ENCODE results near the gene CALD1. TPM values are rescaled to one million over a fixed set of nuclear protein-coding genes. Genes with fewer than 3 reads are reported as not detected.
A peak's percentile ranks its signal among the peaks of the same experiment; 100 is the strongest.

Gene CALD1
- total and polyA plus RNA-seq, 9 donors = 79.3 to 209 (median 128) TPM

DNA sequence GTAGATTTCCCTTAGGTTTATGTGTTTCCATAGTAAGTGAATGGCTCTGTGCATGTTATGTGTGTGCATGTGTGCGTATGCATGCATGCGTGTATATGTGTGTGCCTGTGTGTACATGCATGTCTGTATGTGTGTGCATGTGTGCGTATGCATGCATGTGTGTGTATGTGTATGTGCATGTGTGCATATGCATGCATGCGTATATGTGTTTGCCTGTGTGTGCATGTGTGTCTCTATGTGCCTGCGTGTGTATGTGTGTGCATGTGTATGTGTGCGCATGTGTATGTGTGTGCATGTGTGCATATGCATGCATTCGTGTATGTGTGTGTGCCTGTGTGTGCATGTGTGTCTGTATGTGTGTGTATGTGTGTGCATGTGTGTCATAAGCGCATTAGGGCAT, 108.1 kb downstream of the CALD1 start:
- no peaks in the 10 kb centered on the region for H3K36me3 ChIP-seq (ENCODE audit: control insufficient read depth, insufficient read depth, low read length)
- H3K27ac ChIP-seq (ENCODE audit: low read length) = no peak overlapping the region
- peaks cover 19% of the 10 kb centered on the region for H3K4me1 ChIP-seq (ENCODE audit: control insufficient read depth, insufficient read depth, low read length)
- WGBS (ENCODE audit: insufficient coverage) = 96% methylated on average over 6 of the region's 8 CpGs
- H3K9me3 ChIP-seq (replicated peaks; ENCODE audit: control insufficient read depth, low read depth, low read length) = no peaks in the 10 kb centered on the region
- H3K4me3 ChIP-seq (ENCODE audit: low read length) = no peak overlapping the region
- H3K27me3 ChIP-seq (ENCODE audit: control insufficient read depth, insufficient read depth, low read length) = no peaks in the 10 kb centered on the region
- DNase-seq = no peak

DNA sequence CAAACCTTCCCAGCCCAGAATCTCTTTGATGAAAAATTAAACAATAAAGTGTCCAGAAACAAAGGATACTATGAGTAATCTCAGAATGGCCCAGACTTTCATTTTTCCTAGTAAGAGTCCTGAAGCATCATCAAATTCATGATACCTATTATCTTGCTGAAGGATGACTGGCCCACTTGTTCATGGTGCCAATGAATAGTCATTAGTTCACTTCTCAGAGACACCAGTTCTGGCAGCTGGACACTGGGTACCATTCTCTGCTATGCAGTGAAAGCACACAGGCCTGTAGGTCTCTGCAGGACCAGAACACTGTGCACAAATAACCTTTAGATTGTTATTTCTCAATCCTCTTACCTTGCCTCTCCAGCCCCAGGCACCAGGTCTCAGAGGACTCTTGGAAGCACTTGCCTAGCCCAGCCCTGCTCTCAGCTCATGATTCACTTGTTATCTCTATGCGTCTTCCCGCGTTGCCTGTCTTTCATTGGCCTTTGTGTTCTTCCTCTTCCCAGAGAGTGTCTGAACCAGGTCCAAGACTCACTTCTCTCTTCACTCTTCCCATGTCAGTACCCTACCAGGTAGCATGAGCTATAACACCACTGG, 108.8 kb downstream of the CALD1 start:
- 71% methylated on average over 3 of the region's 3 CpGs for WGBS (ENCODE audit: insufficient coverage)
- peaks cover 25% of the 10 kb centered on the region for H3K4me1 ChIP-seq (ENCODE audit: control insufficient read depth, insufficient read depth, low read length)
- no peak for DNase-seq
- H3K27ac ChIP-seq (ENCODE audit: low read length) = no peak overlapping the region
- H3K36me3 ChIP-seq (ENCODE audit: control insufficient read depth, insufficient read depth, low read length) = no peaks in the 10 kb centered on the region
- H3K4me3 ChIP-seq (ENCODE audit: low read length) = no peak overlapping the region
- H3K9me3 ChIP-seq (replicated peaks; ENCODE audit: control insufficient read depth, low read depth, low read length) = no peaks in the 10 kb centered on the region
- H3K27me3 ChIP-seq (ENCODE audit: control insufficient read depth, insufficient read depth, low read length) = no peaks in the 10 kb centered on the region

DNA sequence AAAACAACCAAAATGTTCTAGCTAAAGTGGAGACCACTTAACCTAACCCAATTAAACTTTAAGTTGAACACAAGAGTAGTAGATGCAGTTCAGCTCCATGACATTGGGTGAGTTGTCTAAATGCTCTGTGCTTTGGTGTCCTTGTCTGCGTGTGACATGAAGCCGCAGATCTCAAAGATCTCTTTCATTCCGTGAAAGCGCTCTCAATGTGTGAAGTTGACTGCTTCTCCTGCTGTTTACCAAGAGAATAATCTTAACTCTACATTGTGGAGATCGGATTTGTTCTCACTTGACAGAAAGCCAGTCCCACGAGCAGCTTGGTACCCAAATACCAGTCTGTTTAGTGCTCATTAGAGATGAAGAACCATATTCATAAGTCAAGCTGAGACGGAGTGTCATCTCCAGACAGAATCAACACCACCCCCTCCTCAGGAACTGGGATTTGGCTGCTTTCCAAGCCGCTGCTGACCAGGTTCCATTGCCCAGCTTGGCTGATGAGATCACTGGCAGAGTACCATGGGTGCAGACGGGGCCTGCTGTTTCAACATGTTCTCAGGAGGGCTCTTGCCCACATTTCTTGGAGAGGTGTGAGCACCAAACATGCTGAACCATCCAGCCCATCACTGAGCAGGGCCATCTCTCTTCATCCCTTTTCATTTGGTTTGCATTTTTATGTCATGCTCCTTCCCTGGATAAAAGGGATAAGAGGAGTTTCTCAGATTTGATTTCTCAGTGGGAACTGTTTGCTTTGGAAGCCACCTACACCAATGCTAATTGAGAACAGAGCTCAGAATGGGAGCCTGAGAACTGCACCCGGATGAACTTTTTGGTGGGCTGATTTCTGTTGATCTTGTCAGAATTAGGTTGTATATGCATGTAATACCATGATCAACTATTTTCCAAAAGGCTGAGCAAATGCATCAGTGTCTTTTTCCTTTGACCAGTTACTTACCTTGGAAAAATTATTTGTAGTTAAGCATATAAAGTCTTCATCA, 111.1 kb downstream of the CALD1 start:
- H3K4me1 ChIP-seq (ENCODE audit: control insufficient read depth, insufficient read depth, low read length) = peaks cover 25% of the 10 kb centered on the region
- H3K9me3 ChIP-seq (replicated peaks; ENCODE audit: control insufficient read depth, low read depth, low read length) = no peaks in the 10 kb centered on the region
- H3K36me3 ChIP-seq (ENCODE audit: control insufficient read depth, insufficient read depth, low read length) = no peaks in the 10 kb centered on the region
- 30% methylated on average over 2 of the region's 10 CpGs for WGBS (ENCODE audit: insufficient coverage)
- H3K4me3 ChIP-seq (ENCODE audit: low read length) = peak overlapping the region; percentile 76
- peak overlapping the region; percentile 93 for H3K27ac ChIP-seq (ENCODE audit: low read length)
- no peaks in the 10 kb centered on the region for H3K27me3 ChIP-seq (ENCODE audit: control insufficient read depth, insufficient read depth, low read length)
- peak; percentile 47 for DNase-seq

DNA sequence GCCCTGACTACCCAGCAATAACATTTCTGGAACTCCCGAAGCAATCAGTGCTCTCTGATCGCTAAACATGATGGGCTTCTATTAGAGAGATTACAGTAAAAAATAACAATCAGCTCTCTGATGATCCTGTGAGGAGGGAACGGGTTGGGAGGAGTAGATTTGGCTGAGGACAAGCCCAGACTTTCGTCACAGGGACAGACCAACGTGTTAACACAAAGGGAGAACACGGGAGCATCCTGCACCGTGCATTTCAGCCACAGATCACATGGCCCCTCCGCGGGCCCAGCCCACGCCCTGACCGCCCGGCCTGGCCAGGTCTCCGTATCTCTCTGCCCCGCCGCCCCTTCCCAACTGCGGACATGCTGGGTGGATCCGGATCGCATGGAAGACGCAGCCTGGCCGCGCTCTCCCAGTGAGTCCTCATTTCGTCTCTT, 111.8 kb downstream of the CALD1 start:
- WGBS (ENCODE audit: insufficient coverage) = 0% methylated on average over 12 of the region's 22 CpGs
- Histone ChIP-seq H3K27me3 (ENCODE audit: control insufficient read depth, insufficient read depth, low read length) (no peaks in the 10 kb centered on the region), H3K9me3 (replicated peaks; ENCODE audit: control insufficient read depth, low read depth, low read length) (peaks cover 3% of the 10 kb centered on the region), H3K36me3 (ENCODE audit: control insufficient read depth, insufficient read depth, low read length) (no peaks in the 10 kb centered on the region), H3K27ac (ENCODE audit: low read length) (peak overlapping the region; percentile 93), H3K4me3 (ENCODE audit: low read length) (peak overlapping the region; percentile 76), H3K4me1 (ENCODE audit: control insufficient read depth, insufficient read depth, low read length) (peaks cover 24% of the 10 kb centered on the region)
- DNase-seq = peak; percentile 99

DNA sequence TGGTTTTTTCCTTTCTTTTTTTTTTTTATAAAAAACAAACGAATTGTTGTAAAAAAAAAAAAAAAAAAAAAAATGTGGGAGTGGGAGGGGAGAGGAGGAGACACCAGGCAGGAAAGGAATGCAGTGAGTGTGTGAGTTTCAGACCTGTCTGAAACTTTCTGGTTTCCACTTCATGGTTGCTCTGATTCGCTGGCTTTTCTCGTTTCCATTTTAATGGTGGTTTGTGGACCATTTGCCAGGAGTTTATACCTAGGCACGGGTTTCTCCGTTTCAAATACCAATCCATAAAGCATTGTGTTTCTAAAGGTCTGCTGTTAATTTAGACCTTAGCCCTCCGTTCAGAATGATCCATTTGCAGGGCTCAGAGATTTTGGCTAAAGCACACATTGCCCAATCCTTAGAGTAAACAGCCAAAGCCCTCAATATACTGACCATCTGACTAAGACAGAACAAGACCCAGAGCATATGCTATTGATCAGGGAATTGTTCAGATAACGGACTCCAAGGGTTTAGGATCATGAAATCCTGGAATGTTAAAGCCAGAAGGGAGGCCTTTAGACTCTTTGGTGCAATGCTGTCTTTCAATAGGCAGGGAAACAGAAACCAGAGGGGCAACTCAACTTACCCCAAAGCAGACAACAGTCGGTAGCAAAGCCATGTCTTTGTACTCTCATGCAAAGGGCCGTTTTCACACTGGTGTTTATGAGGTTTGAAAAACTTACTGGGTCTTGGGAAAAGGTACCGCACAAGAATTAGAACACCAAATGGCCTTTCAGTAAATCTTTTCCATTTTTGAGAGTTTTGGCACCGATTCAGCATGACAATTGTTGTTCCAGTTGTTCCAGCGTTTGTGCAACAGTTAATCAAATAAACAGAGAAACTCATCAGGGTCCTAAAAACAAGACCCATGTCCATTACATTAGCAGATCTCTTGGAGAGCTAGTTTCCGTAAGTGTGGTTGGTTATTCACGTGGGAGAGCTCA, 112.6 kb downstream of the CALD1 start:
- peak overlapping the region; percentile 76 for H3K4me3 ChIP-seq (ENCODE audit: low read length)
- H3K27ac ChIP-seq (ENCODE audit: low read length) = peak overlapping the region; percentile 93
- no peaks in the 10 kb centered on the region for H3K27me3 ChIP-seq (ENCODE audit: control insufficient read depth, insufficient read depth, low read length)
- DNase-seq = peak; percentile 69
- peaks cover 3% of the 10 kb centered on the region for H3K9me3 ChIP-seq (replicated peaks; ENCODE audit: control insufficient read depth, low read depth, low read length)
- 7% methylated on average over 3 of the region's 14 CpGs for WGBS (ENCODE audit: insufficient coverage)
- no peaks in the 10 kb centered on the region for H3K36me3 ChIP-seq (ENCODE audit: control insufficient read depth, insufficient read depth, low read length)
- H3K4me1 ChIP-seq (ENCODE audit: control insufficient read depth, insufficient read depth, low read length) = peaks cover 20% of the 10 kb centered on the region

DNA sequence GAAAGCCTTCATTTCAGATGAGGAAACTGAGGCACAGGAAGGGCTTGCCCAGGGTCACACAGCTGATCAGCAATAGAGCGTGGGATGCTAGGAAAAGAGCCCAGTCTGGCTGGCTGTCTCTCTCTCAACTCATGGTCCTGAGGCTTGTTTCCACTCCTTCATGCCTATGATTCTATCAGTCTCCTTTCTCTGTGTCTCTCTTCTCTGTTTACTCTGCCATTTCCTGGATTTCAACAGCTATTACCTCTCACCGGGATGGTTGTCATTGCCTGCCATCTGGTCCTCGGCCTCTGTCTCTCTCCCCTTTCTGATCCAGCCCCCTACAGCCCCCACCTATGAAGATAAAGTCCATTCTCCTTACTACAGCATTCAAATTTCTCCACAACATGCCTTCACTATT, 113.5 kb downstream of the CALD1 start:
- no peaks in the 10 kb centered on the region for H3K27me3 ChIP-seq (ENCODE audit: control insufficient read depth, insufficient read depth, low read length)

DNA sequence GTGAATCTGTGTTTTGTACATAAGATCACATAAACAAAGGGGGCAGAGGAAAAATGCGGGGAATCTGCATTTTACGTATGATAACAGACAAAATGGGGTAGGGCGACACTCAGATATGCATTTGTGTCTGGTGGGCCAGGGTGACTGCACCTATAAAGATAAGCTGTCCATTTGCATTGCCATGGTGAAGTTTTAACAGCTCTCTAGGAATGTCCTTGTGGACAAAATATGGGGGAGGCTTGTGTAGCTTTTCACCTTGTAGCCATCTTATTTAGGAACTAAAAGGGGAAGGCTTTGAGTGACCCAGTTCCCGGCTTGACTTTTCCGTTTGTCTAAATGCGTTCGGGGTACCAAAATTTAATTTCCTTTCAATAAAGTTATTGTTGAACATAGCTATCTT, 114.5 kb downstream of the CALD1 start:
- Histone ChIP-seq H3K4me1 (ENCODE audit: control insufficient read depth, insufficient read depth, low read length) (peaks cover 19% of the 10 kb centered on the region), H3K27ac (ENCODE audit: low read length) (no peak overlapping the region), H3K36me3 (ENCODE audit: control insufficient read depth, insufficient read depth, low read length) (no peaks in the 10 kb centered on the region), H3K27me3 (ENCODE audit: control insufficient read depth, insufficient read depth, low read length) (no peaks in the 10 kb centered on the region), H3K9me3 (replicated peaks; ENCODE audit: control insufficient read depth, low read depth, low read length) (peaks cover 3% of the 10 kb centered on the region), H3K4me3 (ENCODE audit: low read length) (no peak overlapping the region)
- DNase-seq = no peak
- WGBS (ENCODE audit: insufficient coverage) = 85% methylated on average over 2 of the region's 7 CpGs

More for the DNA sequence above, 113.5 kb downstream of the CALD1 start:
- H3K4me1 ChIP-seq (ENCODE audit: control insufficient read depth, insufficient read depth, low read length) = peaks cover 19% of the 10 kb centered on the region
- H3K36me3 ChIP-seq (ENCODE audit: control insufficient read depth, insufficient read depth, low read length) = no peaks in the 10 kb centered on the region
- peak overlapping the region; percentile 76 for H3K4me3 ChIP-seq (ENCODE audit: low read length)
- peaks cover 3% of the 10 kb centered on the region for H3K9me3 ChIP-seq (replicated peaks; ENCODE audit: control insufficient read depth, low read depth, low read length)
- WGBS (ENCODE audit: insufficient coverage) = 14% methylated on average over 3 of the region's 3 CpGs
- peak overlapping the region; percentile 93 for H3K27ac ChIP-seq (ENCODE audit: low read length)
- DNase-seq = peak; percentile 20

DNA sequence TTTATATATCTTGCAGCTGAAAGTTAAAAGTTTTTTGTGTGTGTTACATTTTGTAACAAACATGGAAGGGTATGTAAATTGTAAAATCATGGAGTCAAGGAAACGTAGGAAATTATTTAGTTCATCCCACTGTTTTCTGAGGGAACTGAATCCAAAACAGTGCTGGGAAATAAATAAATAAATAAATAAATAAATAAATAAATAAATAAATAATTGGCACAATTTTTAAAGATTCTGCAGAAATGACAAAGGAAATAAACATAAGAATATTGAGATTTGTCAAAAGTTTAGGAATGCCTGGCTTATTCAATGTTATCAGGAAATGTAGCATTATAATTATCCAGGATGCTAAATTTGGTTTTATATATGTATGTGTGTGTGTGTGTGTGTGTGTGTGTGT, 115.5 kb downstream of the CALD1 start:
- no peak overlapping the region for H3K27ac ChIP-seq (ENCODE audit: low read length)

DNA sequence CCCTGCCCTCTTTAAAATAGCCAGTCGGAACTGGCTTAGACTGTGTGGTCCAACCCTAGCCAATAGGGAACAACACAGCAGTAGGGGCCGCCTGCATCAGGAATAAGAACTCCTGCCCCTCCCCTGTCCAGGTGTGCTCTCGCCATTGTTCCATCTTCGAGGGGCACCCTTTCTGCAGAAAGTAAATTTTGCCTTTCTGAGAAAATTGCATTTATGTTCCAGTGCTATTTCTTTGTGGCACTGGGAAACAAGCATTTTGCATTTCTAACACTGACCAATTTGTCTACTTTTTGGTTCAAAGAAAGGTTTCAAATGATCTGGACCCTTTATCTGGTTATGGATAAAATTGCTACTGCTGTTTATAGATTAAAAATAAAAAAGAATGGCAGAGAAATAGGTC, 116.6 kb downstream of the CALD1 start:
- peaks cover 12% of the 10 kb centered on the region for H3K4me1 ChIP-seq (ENCODE audit: control insufficient read depth, insufficient read depth, low read length)
- 92% methylated on average over 2 of the region's 4 CpGs for WGBS (ENCODE audit: insufficient coverage)

More for the DNA sequence above, 115.5 kb downstream of the CALD1 start:
- no peak for DNase-seq
- H3K4me3 ChIP-seq (ENCODE audit: low read length) = no peak overlapping the region
- no CpG with 5 or more reads among the region's 1 CpG for WGBS (ENCODE audit: insufficient coverage)
- H3K9me3 ChIP-seq (replicated peaks; ENCODE audit: control insufficient read depth, low read depth, low read length) = peaks cover 3% of the 10 kb centered on the region
- peaks cover 22% of the 10 kb centered on the region for H3K4me1 ChIP-seq (ENCODE audit: control insufficient read depth, insufficient read depth, low read length)
- no peaks in the 10 kb centered on the region for H3K27me3 ChIP-seq (ENCODE audit: control insufficient read depth, insufficient read depth, low read length)
- H3K36me3 ChIP-seq (ENCODE audit: control insufficient read depth, insufficient read depth, low read length) = no peaks in the 10 kb centered on the region

More for the DNA sequence above, 116.6 kb downstream of the CALD1 start:
- Histone ChIP-seq H3K36me3 (ENCODE audit: control insufficient read depth, insufficient read depth, low read length) (no peaks in the 10 kb centered on the region), H3K27ac (ENCODE audit: low read length) (no peak overlapping the region), H3K4me3 (ENCODE audit: low read length) (no peak overlapping the region), H3K27me3 (ENCODE audit: control insufficient read depth, insufficient read depth, low read length) (no peaks in the 10 kb centered on the region), H3K9me3 (replicated peaks; ENCODE audit: control insufficient read depth, low read depth, low read length) (peaks cover 3% of the 10 kb centered on the region)
- no peak for DNase-seq
